ENCODE measurements around the gene COMT.

The COMT gene

GRCh38 chr22:19984201-19984753 lies 42.7 kb downstream of the COMT start:
- no peak for DNase-seq

- no peak for DNase-seq
Observed at GRCh38 chr22:19984851-19985811, 43.6 kb downstream of the COMT start.

- no peak for DNase-seq
Observed at GRCh38 chr22:19986011-19986409, 44.4 kb downstream of the COMT start.

- peak; percentile 51 for DNase-seq
Observed at GRCh38 chr22:19986410-19987341, 45.1 kb downstream of the COMT start.

GRCh38 chr22:19987394-19988306 lies 46.1 kb downstream of the COMT start:
- no peak for DNase-seq

GRCh38 chr22:19988331-19988808 lies 46.8 kb downstream of the COMT start:
- no peak for DNase-seq

GRCh38 chr22:19988965-19989724 lies 47.6 kb downstream of the COMT start:
- no peak for DNase-seq

- no peak for DNase-seq
Observed at GRCh38 chr22:19989725-19990067, 48.1 kb downstream of the COMT start.

- no peak for DNase-seq
Observed at GRCh38 chr22:19990188-19990587, 48.6 kb downstream of the COMT start.

GRCh38 chr22:19990609-19991394 lies 49.2 kb downstream of the COMT start:
- no peak for DNase-seq

- no peak for DNase-seq
Observed at GRCh38 chr22:19991395-19991644, 49.7 kb downstream of the COMT start.

GRCh38 chr22:19991645-19992451 lies 50.3 kb downstream of the COMT start:
- no peak for DNase-seq

GRCh38 chr22:19992481-19992911 lies 50.9 kb downstream of the COMT start:
- no peak for DNase-seq

- DNase-seq = no peak
Observed at GRCh38 chr22:19992921-19993355, 51.4 kb downstream of the COMT start.

GRCh38 chr22:19993926-19994325 lies 52.4 kb downstream of the COMT start:
- no peak for DNase-seq

- DNase-seq = no peak
Observed at GRCh38 chr22:19994851-19995610, 53.5 kb downstream of the COMT start.

- no peak for DNase-seq
Observed at GRCh38 chr22:19995611-19996339, 54.2 kb downstream of the COMT start.
